ENCODE results near the gene GLDC. TPM values are rescaled to one million over a fixed set of nuclear protein-coding genes. Genes with fewer than 3 reads are reported as not detected.

The GLDC gene
- total RNA-seq, 4 donors from 2014 or later = 0.17 to 2.5 TPM; not detected in 2

GRCh38 chr9:6484210-6484609 is 161.3 kb downstream of the GLDC start:
- Histone ChIP-seq H3K4me3 (no peak overlapping the region), H3K9me3 (no peaks in the 10 kb centered on the region), H3K36me3 (peaks cover 45 to 93% (median 70%) of the 10 kb centered on the region in 4 donors), H3K27ac (replicated peaks in 1 of 4) (no peak overlapping the region), H3K4me1 (no peaks in the 10 kb centered on the region), H3K27me3 (no peaks in the 10 kb centered on the region)
- DNase-seq (ENCODE audit: extremely low spot score) = no peak
- TF ChIP-seq POLR2A (IDR thresholded peaks at IDR 0.05; ENCODE audit: low read depth) (no peak), CTCF (IDR thresholded peaks at IDR 0.05) (no peak), POLR2AphosphoS5 (IDR thresholded peaks at IDR 0.05) (no peak), EP300 (IDR thresholded peaks at IDR 0.05) (no peak)
- WGBS = 94% methylated on average over 2 of the region's 2 CpGs
- intact Hi-C loops (cut with DNase I) = loop anchor here (10.0 kb wide), 1 partner anchor 69 kb away; the partner anchor contains the start of gene UHRF2

Small RNAs within 50 kb of the gene (small RNA-seq; reads per million reads assigned to genes)
- gene RN7SL123P (0 reads per million in 3 donors), gene RN7SL25P (0 reads per million in 3 donors)

Other genes starting within 250 kb of the GLDC start
- gene UHRF2, start 232.5 kb downstream of the GLDC start, total RNA-seq = 10 to 100 TPM; 31.1 to 44.4 (median 41.8) TPM
- gene KDM4C, start 112.2 kb upstream of the GLDC start, total RNA-seq = 10 to 100 TPM; 25.2 to 41.1 (median 26.4) TPM